ENCODE measurements around the gene TAF6L. TPM values are rescaled to one million over a fixed set of nuclear protein-coding genes. Genes with fewer than 3 reads are reported as not detected.

Gene TAF6L
- total RNA-seq, 1 donor from 2014 or later = 18.8 TPM

- Mint-ChIP-seq H3K27ac (ENCODE audit: unreplicated experiment) (peak within 1 kb of the TSS; percentile 94), H3K4me1 (ENCODE audit: low read depth) (peaks cover 45% of the 10 kb centered on the region), H3K36me3 (ENCODE audit: low read depth) (peaks cover 25% of the 10 kb centered on the region), H3K4me3 (ENCODE audit: unreplicated experiment) (peak within 1 kb of the TSS; percentile 88), H3K9me3 (ENCODE audit: low read depth) (no peaks in the 10 kb centered on the region), H3K27me3 (ENCODE audit: low read depth) (no peaks in the 10 kb centered on the region)
- DNase-seq (ENCODE audit: low spot score) = peak; percentile 95
- peak; percentile 45 for TF ChIP-seq CTCF (IDR thresholded peaks at IDR 0.05)
These were observed 20.5 kb downstream of the TAF6L start, which contains the start of gene TMEM223 for GRCh38 chr11:62791501-62792201. TSS of gene TMEM223 (minus strand) at chr11:62792006. CDS start at chr11:62791994, 12 bp downstream.

GRCh38 chr11:62792202-62792575, 21.0 kb downstream of the TAF6L start:
- Mint-ChIP-seq H3K27ac (ENCODE audit: unreplicated experiment) (peak overlapping the region; percentile 94), H3K36me3 (ENCODE audit: low read depth) (peaks cover 27% of the 10 kb centered on the region), H3K4me1 (ENCODE audit: low read depth) (peaks cover 45% of the 10 kb centered on the region), H3K4me3 (ENCODE audit: unreplicated experiment) (peak overlapping the region; percentile 88), H3K27me3 (ENCODE audit: low read depth) (no peaks in the 10 kb centered on the region), H3K9me3 (ENCODE audit: low read depth) (no peaks in the 10 kb centered on the region)
- no peak for DNase-seq (ENCODE audit: low spot score)
- peak; percentile 4 for TF ChIP-seq CTCF (IDR thresholded peaks at IDR 0.05)

GRCh38 chr11:62794201-62794775, 23.1 kb downstream of the TAF6L start:
- H3K27me3 Mint-ChIP-seq (ENCODE audit: low read depth) = no peaks in the 10 kb centered on the region
- no peak overlapping the region for H3K27ac Mint-ChIP-seq (ENCODE audit: unreplicated experiment)
- H3K4me3 Mint-ChIP-seq (ENCODE audit: unreplicated experiment) = no peak overlapping the region
- H3K9me3 Mint-ChIP-seq (ENCODE audit: low read depth) = no peaks in the 10 kb centered on the region
- peaks cover 28% of the 10 kb centered on the region for H3K4me1 Mint-ChIP-seq (ENCODE audit: low read depth)
- no peak for TF ChIP-seq CTCF (IDR thresholded peaks at IDR 0.05)
- no peak for DNase-seq (ENCODE audit: low spot score)
- H3K36me3 Mint-ChIP-seq (ENCODE audit: low read depth) = peaks cover 35% of the 10 kb centered on the region

GRCh38 chr11:62796281-62796680, 25.1 kb downstream of the TAF6L start:
- H3K4me3 Mint-ChIP-seq (ENCODE audit: unreplicated experiment) = no peak overlapping the region
- H3K27ac Mint-ChIP-seq (ENCODE audit: unreplicated experiment) = no peak overlapping the region
- TF ChIP-seq CTCF (IDR thresholded peaks at IDR 0.05) = no peak
- peaks cover 43% of the 10 kb centered on the region for H3K36me3 Mint-ChIP-seq (ENCODE audit: low read depth)
- DNase-seq (ENCODE audit: low spot score) = no peak
- H3K9me3 Mint-ChIP-seq (ENCODE audit: low read depth) = no peaks in the 10 kb centered on the region
- peaks cover 10% of the 10 kb centered on the region for H3K4me1 Mint-ChIP-seq (ENCODE audit: low read depth)
- H3K27me3 Mint-ChIP-seq (ENCODE audit: low read depth) = no peaks in the 10 kb centered on the region

GRCh38 chr11:62799486-62799885, 28.3 kb downstream of the TAF6L start:
- no peaks in the 10 kb centered on the region for H3K9me3 Mint-ChIP-seq (ENCODE audit: low read depth)
- H3K27me3 Mint-ChIP-seq (ENCODE audit: low read depth) = no peaks in the 10 kb centered on the region
- no peak for DNase-seq (ENCODE audit: low spot score)
- H3K4me1 Mint-ChIP-seq (ENCODE audit: low read depth) = peaks cover 12% of the 10 kb centered on the region
- peaks cover 42% of the 10 kb centered on the region for H3K36me3 Mint-ChIP-seq (ENCODE audit: low read depth)
- TF ChIP-seq CTCF (IDR thresholded peaks at IDR 0.05) = no peak
- H3K27ac Mint-ChIP-seq (ENCODE audit: unreplicated experiment) = no peak overlapping the region
- no peak overlapping the region for H3K4me3 Mint-ChIP-seq (ENCODE audit: unreplicated experiment)
